Mesenchymal stem cell (in vitro differentiated cells and primary cell): ENCODE measurements around the gene SPAM1.

Source experiments
- DNase-seq: peaks from one replicate; pipeline ENCODE4 v3.0.0-alpha.2; 2013
- H2AFZ ChIP-seq: one replicate; pipeline ENCODE4 v1.6.1; 2013; ENCODE audit warnings: low read depth, mild to moderate bottlenecking, control low read depth, inconsistent platforms, low read length, moderate library complexity
- H2AK5ac ChIP-seq: 2 replicates; pipeline ENCODE4 v1.6.1; 2013; ENCODE audit warnings: low read length, moderate library complexity, mild to moderate bottlenecking, inconsistent platforms; ENCODE audit not compliant: severe bottlenecking
- H2BK120ac ChIP-seq: one replicate; pipeline ENCODE4 v1.6.1; 2013; ENCODE audit warnings: low read depth, mild to moderate bottlenecking, inconsistent platforms, low read length, moderate library complexity
- H2BK12ac ChIP-seq, 2 experiments: one replicate each; pipeline ENCODE4 v1.6.1; 2013; ENCODE audit warnings: inconsistent platforms in 2 of 2, low read length in 2 of 2, mild to moderate bottlenecking in 2 of 2, moderate library complexity in 2 of 2, control low read depth in 1 of 2
- H2BK15ac ChIP-seq: one replicate; pipeline ENCODE4 v1.6.1; 2013; ENCODE audit warnings: mild to moderate bottlenecking, low read depth, inconsistent platforms; ENCODE audit not compliant: poor library complexity, severe bottlenecking
- H2BK5ac ChIP-seq: 2 replicates; pipeline ENCODE4 v1.6.1; 2013; ENCODE audit warnings: low read depth, mild to moderate bottlenecking, low read length, control low read depth, inconsistent platforms; ENCODE audit not compliant: poor library complexity, severe bottlenecking
- H3K14ac ChIP-seq, 2 experiments: one replicate each; pipeline ENCODE4 v1.6.1; 2013; ENCODE audit warnings: inconsistent platforms in 2 of 2, low read length in 2 of 2, control low read depth in 1 of 2, mild to moderate bottlenecking in 1 of 2, moderate library complexity in 1 of 2
- H3K18ac ChIP-seq, 2 experiments: one replicate each; pipeline ENCODE4 v1.6.1; 2013; ENCODE audit warnings: inconsistent platforms in 2 of 2, low read length in 2 of 2, control low read depth in 1 of 2, low read depth in 1 of 2, mild to moderate bottlenecking in 1 of 2
- H3K23ac ChIP-seq, 2 experiments: one replicate each; pipeline ENCODE4 v1.6.1; 2013; ENCODE audit warnings: inconsistent platforms in 2 of 2, low read length in 2 of 2, mild to moderate bottlenecking in 2 of 2, moderate library complexity in 2 of 2, control low read depth in 1 of 2
- H3K27ac ChIP-seq: 2 replicates; pipeline ENCODE4 v1.5.1; 2013; ENCODE audit warnings: mild to moderate bottlenecking, moderate library complexity, low read length, control low read depth, inconsistent platforms; ENCODE audit not compliant: poor library complexity, severe bottlenecking
- H3K27me3 ChIP-seq, 2 experiments: 2 replicates each; pipeline versions ENCODE4 v1.6.1 to v1.7.0; 2013; ENCODE audit warnings: low read length in 2 of 2, mild to moderate bottlenecking in 2 of 2, moderate library complexity in 2 of 2, control low read depth in 1 of 2, inconsistent platforms in 1 of 2; ENCODE audit not compliant: control insufficient read depth in 1 of 2, insufficient read depth in 1 of 2
- H3K36me3 ChIP-seq, 2 experiments: 2 replicates each; pipeline versions ENCODE4 v1.6.1 to v1.7.0; 2013; ENCODE audit warnings: low read length in 2 of 2, control low read depth in 1 of 2, inconsistent platforms in 1 of 2, low read depth in 1 of 2, mild to moderate bottlenecking in 1 of 2; ENCODE audit not compliant: insufficient read depth in 2 of 2, control insufficient read depth in 1 of 2
- H3K4ac ChIP-seq, 2 experiments: one replicate each; pipeline ENCODE4 v1.6.1; 2013; ENCODE audit warnings: inconsistent platforms in 2 of 2, low read length in 2 of 2, mild to moderate bottlenecking in 2 of 2, moderate library complexity in 2 of 2, control low read depth in 1 of 2, low read depth in 1 of 2
- H3K4me1 ChIP-seq: 2 replicates; pipeline ENCODE4 v1.6.1; 2013; ENCODE audit warnings: low read depth, low read length, control low read depth; ENCODE audit not compliant: control insufficient read depth, insufficient read depth
- H3K4me2 ChIP-seq: 2 replicates; pipeline ENCODE4 v1.6.1; 2013; ENCODE audit warnings: low read length, mild to moderate bottlenecking, inconsistent platforms; ENCODE audit not compliant: poor library complexity, severe bottlenecking
- H3K4me3 ChIP-seq, 2 experiments: 2 replicates each; pipeline versions ENCODE4 v1.5.1 to v1.7.0; 2013; ENCODE audit warnings: low read length in 2 of 2, mild to moderate bottlenecking in 2 of 2, control low read depth in 1 of 2, low read depth in 1 of 2; ENCODE audit not compliant: insufficient read depth in 1 of 2
- H3K79me1 ChIP-seq: replicated peaks from 2 replicates; pipeline ENCODE4 v1.6.1; 2013; ENCODE audit warnings: mild to moderate bottlenecking, control low read depth, low read length, inconsistent platforms; ENCODE audit not compliant: poor library complexity, severe bottlenecking
- H3K9ac ChIP-seq: 2 replicates; pipeline ENCODE4 v1.7.0; 2013; ENCODE audit warnings: mild to moderate bottlenecking, low read length, moderate library complexity
- H3K9me3 ChIP-seq: 2 replicates; pipeline ENCODE4 v1.7.0; 2013; ENCODE audit warnings: mild to moderate bottlenecking, low read length; ENCODE audit not compliant: control insufficient read depth
- H4K8ac ChIP-seq: one replicate; pipeline ENCODE4 v1.6.1; 2013; ENCODE audit warnings: inconsistent platforms, mild to moderate bottlenecking, low read length, moderate library complexity
- H4K91ac ChIP-seq: one replicate; pipeline ENCODE4 v1.6.1; 2013; ENCODE audit warnings: mild to moderate bottlenecking, low read length, inconsistent platforms
- WGBS: methylation state at CpG from one replicate; pipeline ENCODE4 v1.1.7; 2013; ENCODE audit warnings: mixed read lengths; 5-methylcytosine and 5-hydroxymethylcytosine counted together

Gene SPAM1

GRCh38 chr7:123923599-123923998 is 1.4 kb upstream of the SPAM1 start:
- Histone ChIP-seq H3K4me1 (no peaks in the 10 kb centered on the region), H3K9me3 (no peaks in the 10 kb centered on the region), H3K23ac (no peak overlapping the region), H2AK5ac (no peak overlapping the region), H3K79me1 (no peaks in the 10 kb centered on the region), H2BK120ac (no peak overlapping the region), H2BK12ac (no peak overlapping the region), H3K9ac (no peak overlapping the region), H3K4me3 (no peak overlapping the region), H3K4ac (no peak overlapping the region), H3K36me3 (no peaks in the 10 kb centered on the region), H4K91ac (no peak overlapping the region), H2BK15ac (no peak overlapping the region), H3K27ac (no peak overlapping the region), H2BK5ac (no peak overlapping the region), H3K14ac (no peak overlapping the region), H2AFZ (no peak overlapping the region), H3K18ac (no peak overlapping the region), H3K27me3 (no peaks in the 10 kb centered on the region), H4K8ac (no peak overlapping the region), H3K4me2 (no peak overlapping the region)
- 94% methylated on average over 4 of the region's 4 CpGs for WGBS
- DNase-seq = no peak

- H3K23ac ChIP-seq = no peak overlapping the region
- H3K14ac ChIP-seq = no peak overlapping the region
- no peak overlapping the region for H2BK5ac ChIP-seq
- DNase-seq = no peak
- no peak overlapping the region for H2AK5ac ChIP-seq
- no peak overlapping the region for H2BK12ac ChIP-seq
- H3K27ac ChIP-seq = no peak overlapping the region
- no peak overlapping the region for H3K4me2 ChIP-seq
- H3K4me3 ChIP-seq = no peak overlapping the region
- H3K36me3 ChIP-seq = no peaks in the 10 kb centered on the region
- no peak overlapping the region for H2AFZ ChIP-seq
- H3K79me1 ChIP-seq = no peaks in the 10 kb centered on the region
- no peak overlapping the region for H3K9ac ChIP-seq
- no peak overlapping the region for H3K4ac ChIP-seq
- H4K91ac ChIP-seq = no peak overlapping the region
- H3K4me1 ChIP-seq = no peaks in the 10 kb centered on the region
- H3K27me3 ChIP-seq = no peaks in the 10 kb centered on the region
- H4K8ac ChIP-seq = no peak overlapping the region
- no peak overlapping the region for H2BK120ac ChIP-seq
- no peak overlapping the region for H3K18ac ChIP-seq
- H2BK15ac ChIP-seq = no peak overlapping the region
- H3K9me3 ChIP-seq = no peaks in the 10 kb centered on the region
These were observed 4.1 kb downstream of the SPAM1 start for GRCh38 chr7:123929107-123929506.

- Histone ChIP-seq H3K18ac (no peak overlapping the region), H3K9me3 (no peaks in the 10 kb centered on the region), H3K36me3 (no peaks in the 10 kb centered on the region), H3K27ac (no peak overlapping the region), H2BK120ac (no peak overlapping the region), H3K79me1 (no peaks in the 10 kb centered on the region), H3K4me1 (no peaks in the 10 kb centered on the region), H4K91ac (no peak overlapping the region), H2BK12ac (no peak overlapping the region), H2BK15ac (no peak overlapping the region), H3K9ac (no peak overlapping the region), H4K8ac (no peak overlapping the region), H2AK5ac (no peak overlapping the region), H2AFZ (no peak overlapping the region), H3K4me3 (no peak overlapping the region), H3K14ac (no peak overlapping the region), H2BK5ac (no peak overlapping the region), H3K4me2 (no peak overlapping the region), H3K27me3 (no peaks in the 10 kb centered on the region), H3K4ac (no peak overlapping the region), H3K23ac (no peak overlapping the region)
- DNase-seq = no peak
- whole genome bisulfite sequencing = 49% methylated on average over 2 of the region's 2 CpGs
These were observed 4.6 kb downstream of the SPAM1 start for GRCh38 chr7:123929655-123930054.

GRCh38 chr7:123935436-123936381 is 10.7 kb downstream of the SPAM1 start:
- H4K91ac ChIP-seq = no peak overlapping the region
- H3K4ac ChIP-seq = no peak overlapping the region
- H3K4me2 ChIP-seq = no peak overlapping the region
- H3K9me3 ChIP-seq = peaks cover 3% of the 10 kb centered on the region
- H3K27me3 ChIP-seq = no peaks in the 10 kb centered on the region
- H3K4me1 ChIP-seq = no peaks in the 10 kb centered on the region
- no peak overlapping the region for H3K27ac ChIP-seq
- H2BK5ac ChIP-seq = no peak overlapping the region
- no peaks in the 10 kb centered on the region for H3K36me3 ChIP-seq
- H2BK15ac ChIP-seq = no peak overlapping the region
- H2AFZ ChIP-seq = no peak overlapping the region
- 76% methylated on average over 1 of the region's 1 CpG for WGBS
- H3K79me1 ChIP-seq = no peaks in the 10 kb centered on the region
- no peak overlapping the region for H3K23ac ChIP-seq
- no peak overlapping the region for H3K18ac ChIP-seq
- H2BK12ac ChIP-seq = no peak overlapping the region
- H4K8ac ChIP-seq = no peak overlapping the region
- H3K9ac ChIP-seq = no peak overlapping the region
- no peak overlapping the region for H3K4me3 ChIP-seq
- no peak overlapping the region for H2AK5ac ChIP-seq
- H2BK120ac ChIP-seq = no peak overlapping the region
- DNase-seq = no peak
- H3K14ac ChIP-seq = no peak overlapping the region
